Right hindlimb (tissue), 1 donor: Measurements from ENCODE around the gene QSOX2.
A peak's percentile ranks its signal among the peaks of the same experiment; 100 is the strongest.

Experiments used
- DNase-seq: peaks from one replicate; pipeline ENCODE4 v3.0.0-alpha.2; 2018

The QSOX2 gene

GRCh38 chr9:136245219-136246150 is at the start of gene QSOX2:
Gene QSOX2 (minus strand): TSS chr9:136245812. CDS start chr9:136245803, 9 bp downstream.
- DNase-seq, result peak; percentile 89

- DNase-seq, result no peak
Measured at GRCh38 chr9:136295055-136295454, 49.4 kb upstream of the QSOX2 start.

- DNase-seq, result no peak
Measured at GRCh38 chr9:136294437-136294836, 48.8 kb upstream of the QSOX2 start.

- DNase-seq, result no peak
Measured at GRCh38 chr9:136293476-136294077, 48.0 kb upstream of the QSOX2 start.

- DNase-seq, result no peak
Measured at GRCh38 chr9:136292591-136293448, 47.2 kb upstream of the QSOX2 start.

- DNase-seq, result no peak
Measured at GRCh38 chr9:136292026-136292538, 46.5 kb upstream of the QSOX2 start.

- DNase-seq, result no peak
Measured at GRCh38 chr9:136291306-136292025, 45.9 kb upstream of the QSOX2 start.

- DNase-seq, result no peak
Measured at GRCh38 chr9:136290508-136291000, 44.9 kb upstream of the QSOX2 start.

- DNase-seq, result no peak
Measured at GRCh38 chr9:136289651-136290507, 44.3 kb upstream of the QSOX2 start.

- no peak for DNase-seq
Measured at GRCh38 chr9:136287960-136288753, 42.5 kb upstream of the QSOX2 start.

GRCh38 chr9:136286987-136287379 is 41.4 kb upstream of the QSOX2 start:
- no peak for DNase-seq

GRCh38 chr9:136286359-136286986 is 40.9 kb upstream of the QSOX2 start:
- no peak for DNase-seq

GRCh38 chr9:136285501-136286358 is 40.1 kb upstream of the QSOX2 start:
- DNase-seq, result no peak

GRCh38 chr9:136284951-136285350 is 39.3 kb upstream of the QSOX2 start:
- DNase-seq, result no peak

GRCh38 chr9:136284311-136284710 is 38.7 kb upstream of the QSOX2 start:
- DNase-seq, result no peak

GRCh38 chr9:136283291-136284235 is 38.0 kb upstream of the QSOX2 start:
- DNase-seq, result peak; percentile 81

GRCh38 chr9:136282272-136282861 is 36.8 kb upstream of the QSOX2 start:
- DNase-seq, result no peak
